HG03108 (cell line): ENCODE results near the gene FBXL19.
A peak's percentile ranks its signal among the peaks of the same experiment; 100 is the strongest.

ENCODE experiments used
- ATAC-seq: cut with Tn5 transposase; IDR thresholded peaks from one replicate; pipeline ENCODE4 v1.9.1; 2021; ENCODE audit warnings: moderate library complexity; ENCODE audit not compliant: unreplicated experiment

The FBXL19 gene

DNA sequence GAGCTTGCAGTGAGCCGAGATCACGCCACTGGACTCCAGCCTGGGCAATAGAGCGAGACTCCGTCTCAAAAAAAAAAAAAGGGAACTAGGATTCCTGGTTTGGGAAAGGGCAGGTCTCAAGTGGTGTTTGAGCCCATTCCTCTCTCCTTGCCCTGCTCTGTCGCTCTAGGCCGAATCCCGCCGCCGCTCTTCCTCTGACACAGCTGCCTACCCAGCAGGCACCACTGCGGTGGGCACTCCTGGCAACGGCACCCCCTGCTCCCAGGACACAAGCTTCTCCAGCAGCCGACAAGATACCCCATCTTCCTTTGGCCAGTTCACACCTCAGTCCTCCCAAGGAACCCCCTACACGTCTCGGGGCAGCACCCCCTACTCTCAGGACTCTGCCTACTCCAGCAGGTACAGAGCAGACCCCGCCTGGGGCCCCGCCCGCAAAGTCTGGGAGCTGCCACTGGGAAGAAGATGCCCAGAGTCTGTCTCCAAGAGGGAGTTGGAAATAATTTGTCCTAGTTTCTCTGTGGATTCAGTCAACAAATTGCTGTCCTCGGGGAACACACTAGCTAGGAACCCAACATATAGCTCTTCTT, 40.6 kb downstream of the FBXL19 start:
- ATAC-seq = no peak

DNA sequence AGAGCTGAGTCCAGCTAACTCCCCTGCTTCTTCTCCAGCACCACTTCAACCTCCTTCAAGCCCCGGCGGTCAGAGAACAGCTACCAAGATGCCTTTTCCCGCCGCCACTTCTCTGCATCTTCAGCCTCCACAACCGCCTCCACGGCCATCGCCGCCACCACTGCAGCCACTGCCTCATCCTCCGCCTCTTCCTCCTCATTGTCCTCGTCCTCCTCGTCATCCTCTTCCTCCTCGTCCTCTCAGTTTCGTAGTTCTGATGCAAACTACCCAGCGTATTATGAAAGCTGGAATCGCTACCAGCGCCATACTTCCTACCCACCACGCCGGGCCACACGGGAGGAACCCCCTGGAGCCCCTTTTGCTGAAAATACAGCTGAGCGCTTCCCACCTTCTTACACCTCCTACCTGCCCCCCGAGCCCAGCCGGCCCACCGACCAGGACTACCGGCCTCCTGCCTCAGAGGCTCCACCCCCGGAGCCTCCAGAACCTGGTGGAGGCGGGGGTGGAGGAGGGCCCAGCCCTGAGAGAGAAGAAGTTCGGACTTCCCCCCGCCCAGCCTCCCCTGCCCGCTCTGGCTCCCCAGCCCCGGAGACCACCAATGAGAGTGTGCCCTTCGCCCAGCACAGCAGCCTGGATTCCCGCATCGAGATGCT, 41.3 kb downstream of the FBXL19 start:
- ATAC-seq = no peak

DNA sequence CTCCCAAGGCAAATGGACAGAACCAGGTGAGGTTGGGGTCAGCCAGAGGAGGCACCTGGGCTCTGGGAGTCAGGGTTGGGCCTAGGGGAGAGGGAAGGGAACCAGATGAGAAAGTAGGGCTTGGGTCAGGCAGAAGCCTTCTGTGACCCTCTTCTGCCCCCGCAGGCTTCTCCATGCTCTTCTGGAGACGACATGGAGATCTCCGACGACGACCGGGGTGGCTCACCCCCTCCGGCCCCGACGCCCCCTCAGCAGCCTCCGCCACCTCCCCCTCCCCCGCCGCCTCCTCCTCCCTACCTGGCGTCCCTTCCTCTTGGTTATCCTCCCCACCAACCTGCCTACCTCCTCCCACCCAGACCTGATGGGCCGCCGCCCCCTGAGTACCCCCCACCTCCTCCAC, 42.1 kb downstream of the FBXL19 start:
- no peak for ATAC-seq

DNA sequence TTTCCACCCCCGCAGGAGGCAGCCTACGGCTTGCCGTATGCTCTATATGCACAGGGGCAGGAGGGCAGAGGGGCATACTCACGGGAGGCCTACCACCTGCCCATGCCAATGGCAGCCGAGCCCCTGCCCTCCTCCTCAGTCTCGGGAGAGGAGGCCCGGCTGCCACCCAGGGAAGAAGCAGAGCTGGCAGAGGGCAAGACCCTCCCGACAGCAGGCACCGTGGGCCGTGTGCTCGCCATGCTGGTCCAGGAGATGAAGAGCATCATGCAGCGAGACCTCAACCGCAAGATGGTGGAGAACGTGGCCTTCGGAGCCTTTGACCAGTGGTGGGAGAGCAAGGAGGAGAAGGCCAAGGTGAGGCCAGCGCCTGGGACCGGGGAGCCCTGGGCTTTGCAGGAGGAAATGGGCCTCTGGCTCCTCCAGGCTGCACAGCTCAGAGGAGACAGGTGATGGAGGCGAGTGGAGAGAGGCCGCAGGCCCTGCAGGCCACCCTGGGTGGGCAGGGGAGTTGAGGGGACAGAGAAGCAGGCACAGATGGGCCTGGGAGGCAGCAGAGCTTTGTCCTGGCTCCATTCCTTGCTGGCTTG, 42.8 kb downstream of the FBXL19 start:
- ATAC-seq = no peak

DNA sequence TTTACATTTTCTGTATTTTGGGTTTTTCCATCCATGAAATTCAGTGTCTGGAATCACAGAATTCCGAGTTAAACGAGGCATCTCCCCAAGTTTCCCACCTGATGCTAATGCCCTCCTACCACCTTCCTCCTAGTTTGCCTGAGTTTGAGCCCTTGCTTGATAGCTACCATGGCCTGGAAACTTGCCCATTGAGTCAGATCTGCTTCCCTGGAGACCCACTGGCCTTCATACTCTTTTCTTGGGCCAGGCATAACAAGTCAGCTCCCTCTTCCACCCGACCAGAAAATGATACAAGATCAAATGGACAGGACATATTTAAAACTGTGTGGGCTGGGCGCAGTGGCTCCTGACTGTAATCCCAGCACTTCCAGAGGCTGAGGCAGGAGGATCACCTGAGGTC, 44.4 kb downstream of the FBXL19 start:
- no peak for ATAC-seq

DNA sequence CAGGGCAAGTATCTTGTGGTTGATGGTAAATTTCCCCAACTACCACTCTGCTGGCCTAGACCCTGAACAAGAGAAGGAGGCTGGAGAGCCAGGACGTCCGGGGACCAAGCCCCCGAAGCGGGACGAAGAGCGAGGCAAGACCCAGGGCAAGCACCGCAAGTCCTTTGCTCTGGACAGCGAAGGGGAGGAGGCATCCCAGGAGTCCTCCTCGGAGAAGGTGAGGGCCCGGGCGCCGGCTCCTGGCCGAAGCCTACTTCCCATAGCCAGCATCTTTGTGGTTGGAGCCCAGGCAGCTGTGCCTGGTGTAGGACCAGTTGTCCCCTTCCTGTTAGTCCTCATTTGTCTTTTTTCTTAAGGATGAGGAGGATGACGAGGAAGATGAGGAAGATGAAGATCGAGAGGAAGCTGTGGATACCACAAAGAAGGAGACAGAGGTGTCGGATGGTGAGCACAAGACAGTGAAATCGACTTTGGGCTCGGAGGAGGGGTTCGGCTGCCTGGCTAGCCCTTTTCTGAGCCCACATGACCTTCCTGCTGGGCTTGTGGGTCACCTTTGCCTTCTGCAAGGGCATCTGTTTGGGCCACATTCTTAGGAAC, 46.0 kb downstream of the FBXL19 start:
- no peak for ATAC-seq

DNA sequence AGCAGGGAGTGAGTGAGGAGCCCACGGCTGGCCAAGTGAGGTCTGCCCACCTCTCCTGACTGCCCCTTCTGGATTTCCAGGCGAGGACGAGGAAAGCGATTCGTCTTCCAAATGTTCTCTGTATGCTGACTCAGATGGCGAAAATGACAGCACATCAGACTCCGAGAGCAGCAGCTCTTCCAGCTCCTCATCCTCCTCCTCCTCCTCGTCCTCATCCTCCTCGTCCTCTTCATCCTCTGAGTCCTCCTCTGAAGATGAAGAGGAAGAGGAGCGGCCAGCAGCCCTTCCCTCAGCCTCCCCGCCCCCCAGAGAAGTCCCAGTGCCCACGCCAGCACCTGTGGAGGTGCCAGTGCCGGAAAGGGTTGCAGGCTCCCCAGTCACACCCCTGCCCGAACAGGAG, 47.9 kb downstream of the FBXL19 start:
- no peak for ATAC-seq

DNA sequence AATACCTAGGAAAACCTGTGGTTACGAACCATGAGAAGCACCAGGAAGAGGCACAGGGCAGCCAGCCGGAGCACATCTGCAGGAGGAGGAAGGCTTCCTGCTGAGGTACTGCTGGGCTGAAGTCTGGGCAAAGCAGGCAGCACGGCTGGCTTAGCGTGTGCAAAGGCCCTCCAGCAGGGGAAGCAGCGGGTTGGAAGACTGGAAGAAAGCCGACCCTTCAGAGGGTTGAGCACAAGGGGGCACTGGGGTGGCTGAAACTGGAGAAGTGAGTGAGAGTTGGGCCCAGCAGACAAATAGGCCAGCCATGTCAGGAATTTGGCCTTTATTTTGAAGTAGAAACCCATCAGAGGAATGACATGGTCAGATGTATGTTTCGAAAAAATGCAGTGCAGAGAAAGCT, 49.5 kb downstream of the FBXL19 start:
- no peak for ATAC-seq

DNA sequence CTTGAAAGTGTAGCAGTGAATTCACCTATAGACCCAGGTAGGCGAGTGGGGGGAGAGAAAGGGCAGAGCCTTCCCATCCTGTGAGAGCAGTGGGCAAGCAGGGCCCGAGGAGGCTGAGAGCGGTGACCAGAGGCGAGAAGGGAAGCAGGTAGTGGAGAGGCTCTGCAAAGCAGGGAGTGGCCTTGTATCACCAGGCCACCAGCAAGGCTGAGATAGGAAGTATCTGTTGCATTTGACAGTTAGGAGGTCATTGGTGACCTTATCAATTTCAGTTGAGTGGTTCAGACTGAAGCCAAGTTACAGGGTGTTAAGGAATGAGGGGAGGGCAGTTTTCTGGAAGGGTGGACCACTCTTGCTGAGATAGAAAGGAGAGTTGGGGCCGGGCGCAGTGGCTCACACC, 51.0 kb downstream of the FBXL19 start:
- ATAC-seq = no peak

DNA sequence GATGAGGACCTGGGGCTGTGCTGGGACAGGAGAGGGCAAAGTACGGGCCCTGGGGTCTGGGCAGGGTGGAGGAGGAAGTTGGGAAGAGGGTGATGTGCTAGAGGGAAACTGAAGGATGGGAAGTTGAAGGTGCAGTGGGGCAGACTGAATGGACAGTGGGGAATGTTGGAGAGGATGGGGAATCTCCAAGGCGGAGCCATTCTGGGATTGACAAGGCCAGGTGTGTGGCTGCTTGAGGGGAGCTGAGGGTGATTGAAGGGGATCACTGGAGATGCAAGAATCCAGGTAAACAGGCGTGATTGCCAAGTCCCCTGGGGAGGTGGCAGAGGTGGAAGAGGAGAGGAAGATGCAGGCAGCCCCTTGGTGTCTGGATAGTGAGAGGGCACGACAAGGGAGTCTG, 53.1 kb downstream of the FBXL19 start:
- no peak for ATAC-seq

DNA sequence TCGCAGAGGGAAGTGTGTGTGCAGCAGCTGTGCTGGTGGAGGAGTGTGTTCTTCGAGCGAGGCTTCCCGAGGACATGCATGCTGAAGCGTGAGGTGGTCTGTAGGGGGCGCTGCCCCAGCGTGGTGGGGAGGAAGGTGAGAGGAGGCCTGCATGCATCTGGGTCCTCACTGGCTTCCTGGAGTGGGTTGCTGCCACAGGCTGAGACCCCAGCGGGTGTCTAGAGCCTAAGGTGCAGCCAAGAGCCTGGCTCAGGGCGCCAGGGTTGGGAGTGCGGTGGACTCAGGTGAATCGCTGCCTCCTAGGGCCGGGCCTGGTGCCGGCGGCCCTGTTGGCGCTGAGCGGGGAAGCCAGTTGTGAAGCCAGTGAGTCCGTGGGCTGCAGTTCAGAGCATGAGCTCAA, 54.1 kb downstream of the FBXL19 start:
- no peak for ATAC-seq

DNA sequence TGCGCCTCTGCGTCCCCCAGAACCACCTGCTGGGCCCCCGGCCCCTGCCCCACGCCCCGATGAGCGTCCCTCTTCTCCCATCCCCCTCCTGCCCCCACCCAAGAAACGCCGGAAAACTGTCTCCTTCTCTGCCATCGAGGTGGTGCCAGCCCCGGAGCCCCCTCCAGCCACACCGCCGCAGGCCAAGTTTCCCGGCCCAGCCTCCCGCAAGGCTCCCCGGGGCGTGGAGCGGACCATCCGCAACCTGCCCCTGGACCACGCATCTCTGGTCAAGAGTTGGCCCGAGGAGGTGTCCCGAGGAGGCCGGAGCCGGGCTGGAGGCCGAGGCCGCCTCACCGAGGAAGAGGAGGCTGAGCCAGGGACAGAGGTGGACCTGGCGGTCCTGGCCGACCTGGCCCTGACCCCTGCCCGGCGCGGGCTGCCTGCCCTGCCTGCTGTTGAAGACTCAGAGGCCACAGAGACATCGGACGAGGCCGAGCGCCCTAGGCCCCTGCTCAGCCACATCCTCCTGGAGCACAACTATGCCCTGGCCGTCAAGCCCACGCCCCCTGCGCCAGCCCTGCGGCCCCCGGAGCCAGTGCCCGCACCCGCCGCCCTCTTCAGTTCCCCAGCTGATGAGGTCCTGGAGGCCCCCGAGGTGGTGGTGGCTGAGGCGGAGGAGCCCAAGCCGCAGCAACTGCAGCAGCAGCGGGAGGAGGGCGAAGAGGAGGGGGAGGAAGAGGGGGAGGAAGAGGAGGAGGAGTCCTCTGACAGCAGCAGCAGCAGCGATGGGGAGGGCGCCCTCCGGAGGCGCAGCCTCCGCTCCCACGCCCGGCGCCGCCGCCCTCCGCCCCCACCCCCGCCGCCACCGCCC, 56.0 kb downstream of the FBXL19 start:
- no peak for ATAC-seq

DNA sequence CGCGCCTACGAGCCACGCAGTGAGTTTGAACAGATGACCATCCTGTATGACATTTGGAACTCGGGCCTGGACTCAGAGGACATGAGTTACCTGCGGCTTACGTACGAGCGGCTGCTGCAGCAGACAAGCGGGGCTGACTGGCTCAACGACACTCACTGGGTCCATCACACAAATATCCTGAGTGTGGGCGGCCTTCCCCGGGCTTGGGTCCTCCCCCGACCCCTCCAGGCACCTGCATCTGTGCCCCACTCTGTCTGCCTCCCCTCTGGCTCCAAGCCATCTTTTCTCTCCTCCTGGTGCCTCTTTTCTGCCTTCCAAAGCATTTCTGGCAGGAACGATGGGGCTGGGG, 56.6 kb downstream of the FBXL19 start:
- no peak for ATAC-seq

DNA sequence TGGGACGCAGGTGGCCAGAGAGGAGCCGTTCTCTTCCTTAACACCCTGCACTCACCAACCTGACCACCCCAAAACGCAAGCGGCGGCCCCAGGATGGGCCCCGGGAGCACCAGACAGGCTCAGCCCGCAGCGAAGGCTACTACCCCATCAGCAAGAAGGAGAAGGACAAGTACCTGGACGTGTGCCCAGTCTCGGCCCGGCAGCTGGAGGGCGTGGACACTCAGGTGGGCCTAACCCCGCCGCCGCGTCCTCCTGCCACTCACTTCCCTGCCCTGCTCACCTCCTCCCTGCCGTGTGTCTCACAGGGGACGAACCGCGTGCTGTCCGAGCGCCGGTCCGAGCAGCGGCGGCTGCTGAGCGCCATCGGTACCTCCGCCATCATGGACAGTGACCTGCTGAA, 57.1 kb downstream of the FBXL19 start:
- no peak for ATAC-seq

DNA sequence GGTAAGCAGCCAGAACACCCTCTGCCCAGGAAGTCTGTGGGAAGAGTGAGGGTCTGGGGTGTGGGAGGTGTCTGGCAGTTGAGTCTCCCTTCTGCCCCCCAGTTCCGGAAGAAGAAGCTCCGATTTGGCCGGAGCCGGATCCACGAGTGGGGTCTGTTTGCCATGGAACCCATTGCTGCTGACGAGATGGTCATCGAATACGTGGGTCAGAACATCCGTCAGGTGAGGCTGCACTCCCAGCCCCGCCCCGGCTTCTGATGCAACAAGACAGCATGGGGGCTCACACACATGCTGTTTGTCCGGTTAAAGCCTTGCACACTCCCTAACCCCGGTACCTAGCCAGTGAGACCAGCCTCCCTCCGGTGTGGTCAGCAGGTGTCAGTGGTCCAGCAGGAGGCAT, 57.6 kb downstream of the FBXL19 start:
- ATAC-seq = no peak

DNA sequence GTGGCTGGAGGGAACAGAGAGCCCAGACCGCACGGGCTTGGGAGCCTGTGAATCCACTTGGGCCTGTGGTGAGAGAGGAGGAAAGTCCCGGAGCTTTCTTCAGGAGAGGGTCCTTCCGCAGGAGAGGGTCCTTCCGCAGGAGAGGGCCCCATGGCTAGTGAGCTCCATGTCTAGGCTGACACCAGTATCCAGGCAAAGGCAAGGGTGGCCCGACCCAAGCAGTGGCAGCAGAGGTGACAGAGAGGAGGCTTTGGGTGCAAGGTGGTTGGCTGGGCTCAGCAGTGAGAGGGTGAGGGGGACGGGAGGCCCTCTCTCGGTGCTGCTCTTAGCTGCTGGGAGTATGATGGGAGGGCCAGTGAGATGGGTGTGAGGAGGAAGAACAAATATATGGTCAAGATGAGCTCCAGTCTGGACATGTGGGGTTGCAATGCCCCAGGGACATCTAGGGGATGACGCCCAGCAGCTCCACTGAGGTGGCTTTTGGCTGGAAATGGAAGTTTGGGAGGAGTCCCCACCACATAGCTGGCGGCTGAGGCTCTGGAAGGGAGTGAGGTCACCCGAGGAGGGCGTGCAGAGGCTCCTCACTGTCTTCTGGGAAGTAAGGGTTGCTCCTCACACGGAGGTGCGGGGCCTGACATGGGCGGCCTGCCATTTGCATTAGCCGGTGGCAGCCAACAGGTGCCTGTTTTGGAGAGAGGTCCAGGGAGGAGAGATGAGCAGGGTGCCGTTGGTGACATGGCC, 59.3 kb downstream of the FBXL19 start:
- ATAC-seq = no peak

DNA sequence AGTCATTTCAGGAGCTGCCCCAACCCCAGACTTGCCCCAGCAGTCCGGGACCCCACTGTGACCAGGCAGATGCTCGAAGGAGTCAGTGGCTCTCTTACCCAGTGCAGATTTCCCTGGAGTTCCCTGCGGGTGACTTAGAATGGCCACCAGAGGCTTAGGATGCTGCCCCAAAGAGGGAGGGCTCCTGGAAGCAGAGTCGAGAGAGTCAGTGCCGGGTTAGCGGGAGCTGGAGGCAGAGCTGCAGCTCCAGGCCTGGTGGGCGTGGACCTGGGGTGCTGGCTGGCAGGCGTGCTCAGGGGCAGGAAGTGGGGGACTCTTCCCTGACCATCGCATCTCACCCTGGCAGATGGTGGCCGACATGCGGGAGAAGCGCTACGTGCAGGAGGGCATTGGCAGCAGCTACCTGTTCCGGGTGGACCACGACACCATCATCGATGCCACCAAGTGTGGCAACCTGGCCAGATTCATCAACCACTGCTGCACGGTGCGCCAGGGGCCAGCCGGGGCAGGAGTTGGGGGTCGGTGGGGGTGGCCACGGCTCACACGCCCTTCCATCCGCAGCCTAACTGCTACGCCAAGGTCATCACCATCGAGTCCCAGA, 60.0 kb downstream of the FBXL19 start:
- ATAC-seq = no peak

DNA sequence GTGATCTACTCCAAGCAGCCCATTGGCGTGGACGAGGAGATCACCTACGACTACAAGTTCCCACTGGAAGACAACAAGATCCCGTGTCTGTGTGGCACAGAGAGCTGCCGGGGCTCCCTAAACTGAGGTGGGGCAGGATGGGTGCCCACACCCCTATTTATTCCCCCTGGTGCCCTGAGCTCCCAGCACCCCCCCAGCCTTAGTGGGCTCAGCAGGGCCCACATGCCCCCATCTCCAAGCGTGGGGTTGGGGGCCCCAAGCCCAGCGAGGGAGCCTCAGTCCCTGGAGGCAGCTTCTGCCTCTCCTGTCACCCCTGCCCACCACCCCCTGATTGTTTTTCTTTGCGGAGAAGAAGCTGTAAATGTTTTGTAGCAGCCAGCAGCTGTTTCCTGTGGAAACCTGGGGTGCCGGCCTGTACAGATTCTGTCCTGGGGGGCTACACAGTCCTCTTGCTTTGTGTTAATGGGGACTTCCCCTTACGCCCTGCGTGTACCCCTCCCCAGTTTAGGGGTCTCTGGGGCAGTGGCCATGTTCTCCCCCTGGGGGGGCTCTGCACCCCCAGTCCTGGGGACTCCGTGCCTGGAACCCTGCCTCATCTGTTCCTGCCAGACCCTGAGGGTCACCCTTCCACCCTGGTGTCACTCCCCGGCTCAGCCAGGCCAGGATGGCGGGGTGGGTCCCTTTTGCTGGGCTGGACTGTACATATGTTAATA, 60.7 kb downstream of the FBXL19 start:
- no peak for ATAC-seq

DNA sequence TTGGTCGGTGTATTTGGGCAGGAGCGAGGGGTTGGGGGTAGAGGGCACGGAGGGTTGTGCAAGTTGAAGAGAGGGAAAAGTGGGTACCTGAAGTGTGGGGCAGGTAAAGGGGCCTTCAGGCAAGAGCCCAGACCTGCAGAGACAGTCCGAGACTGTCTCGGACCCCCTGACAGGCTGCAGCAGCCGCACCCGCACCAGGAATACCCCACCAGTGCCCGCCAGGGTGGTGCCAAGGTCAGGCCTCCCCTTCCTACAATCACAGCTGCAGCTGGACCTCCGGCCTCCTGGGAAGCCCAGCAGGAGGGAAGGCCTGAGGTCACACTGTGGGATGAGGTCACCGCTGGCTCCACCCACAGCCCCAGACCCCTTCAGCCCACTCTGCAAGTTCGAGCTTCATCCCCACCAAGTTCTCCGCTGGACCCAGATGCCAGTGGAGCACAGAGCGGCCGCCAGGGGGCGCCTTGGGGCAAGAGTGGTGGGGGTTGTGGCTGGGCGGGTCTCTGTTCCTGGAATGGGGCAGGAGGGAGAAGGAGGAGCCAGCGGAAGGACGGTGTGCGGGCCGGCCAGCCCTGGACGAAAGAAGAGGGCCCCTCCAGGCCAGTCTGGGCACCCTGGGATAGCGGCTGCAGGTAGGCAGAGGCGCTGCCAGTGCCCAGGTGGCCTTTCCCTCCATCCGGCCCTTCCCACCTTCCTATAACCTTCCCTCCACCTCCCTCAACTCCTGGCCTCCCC, 61.5 kb downstream of the FBXL19 start, which contains the start of gene HSD3B7:
Gene HSD3B7 (plus strand): TSS at position 539 of the 732 bp plus-strand sequence. CDS start 452 bp downstream, outside the sequence.
- peak; percentile 48 for ATAC-seq
